SK-N-MC (cell line): ENCODE measurements around the gene AKT2.

Experiments
- EZH2 ChIP-seq: fragments of 200-600 bp; sonication (generic); IDR thresholded peaks from one replicate; pipeline ENCODE4 v1.6.1; 2017; ENCODE audit warnings: antibody characterized with exemption
- FOXP2 ChIP-seq: optimal IDR thresholded peaks from 2 replicates; pipeline ENCODE3; 2011; ENCODE audit warnings: mild to moderate bottlenecking, moderate library complexity; ENCODE audit not compliant: insufficient read depth; ENCODE audit errors: extremely low read length, control extremely low read depth
- POLR2AphosphoS5 ChIP-seq: IDR thresholded peaks from 2 replicates; pipeline ENCODE4 v1.6.1; 2012; ENCODE audit warnings: mild to moderate bottlenecking, low read depth, low read length, borderline replicate concordance

DNA sequence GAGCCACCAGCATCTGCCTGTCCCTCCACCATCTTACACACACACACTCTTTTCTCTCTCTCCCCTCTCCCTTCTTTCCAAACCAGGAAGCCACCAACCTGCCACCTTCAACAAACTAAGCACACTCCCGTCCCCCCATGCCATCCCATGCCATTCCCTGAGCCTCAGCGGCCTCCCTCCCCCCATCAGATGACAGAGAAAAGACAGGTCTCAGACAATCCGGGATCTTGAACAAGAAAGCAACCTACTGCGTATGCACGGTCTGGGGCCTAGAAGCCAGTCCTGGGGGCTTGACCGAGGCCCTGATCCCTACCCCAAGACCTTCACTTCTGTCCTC is 19.4 kb downstream of the AKT2 start:
- TF ChIP-seq EZH2 (no peak), POLR2AphosphoS5 (no peak), FOXP2 (no peak)
